ENCODE data around the gene AKT2. TPM values are rescaled to one million over a fixed set of nuclear protein-coding genes. Genes with fewer than 3 reads are reported as not detected.

AKT2 gene
- total and polyA plus RNA-seq, 10 of the 15 experiments (the other 5 are each of a cell fraction or from before 2014, with no cell fraction given): 1.0 to 185 (median 71.5) TPM

- TF ChIP-seq CREM (IDR thresholded peaks at IDR 0.05; ENCODE audit: low read depth): no peak
- peak; percentile 37; the same call in 1 of the 2 replicates for TF ChIP-seq POLR2A (IDR thresholded peaks at IDR 0.05; ENCODE audit: low read depth, low read length)
- H4K20me1 ChIP-seq (ENCODE audit: control insufficient read depth, insufficient read depth): no peaks in the 10 kb centered on the region
- H3K36me3 ChIP-seq (ENCODE audit: control insufficient read depth in 2 of 2, insufficient read depth in 2 of 2, low read length in 1 of 2): peaks cover 7 to 15% of the 10 kb centered on the region in 2 experiments; a peak in 3 of 4 replicates
- H2AFZ ChIP-seq (ENCODE audit: control insufficient read depth, low read depth, low read length): no peak overlapping the region
- ATAC-seq (no peak), DNase-seq (ENCODE audit: low read depth, low spot score) (no peak), FAIRE-seq (no peak)
- H3K4me1 ChIP-seq (ENCODE audit: control insufficient read depth, insufficient read depth, low read length): no peaks in the 10 kb centered on the region
- BruUV-seq (replicated peaks): no TSS peak
- in situ Hi-C loops (cut with MboI): no loop called here
- no peak overlapping the region for H3K4me3 ChIP-seq
- ChIA-PET RAD21 (ENCODE audit: unreplicated experiment) (no interaction called here), SMC1A (ENCODE audit: uncharacterized antibody, unreplicated experiment) (interaction anchor here (0.8 kb wide), 1 partner anchor 12 kb away, joined by 3 read pairs; no protein-coding TSS in a partner anchor), CTCF (no interaction called here), POLR2A (interaction anchor here (0.9 kb wide), 1 partner anchor 24 kb away, joined by 4 read pairs; no protein-coding TSS in a partner anchor)
- WGBS (ENCODE audit: insufficient coverage, insufficient replicate concordance, low lambda C conversion rate, missing lambda C conversion rate): 75% methylated on average over 5 of the region's 6 CpGs
- no peaks in the 10 kb centered on the region for H3K27me3 ChIP-seq (replicated peaks in 1 of 2; ENCODE audit: control insufficient read depth in 2 of 2, insufficient read depth in 2 of 2, low read length in 1 of 2)
- intact Hi-C loops (cut with micrococcal nuclease; ENCODE audit: unreplicated experiment): no loop called here
- no peak overlapping the region for H3K4me2 ChIP-seq (ENCODE audit: control insufficient read depth, insufficient read depth)
- no peaks in the 10 kb centered on the region for H3K9me3 ChIP-seq (replicated peaks; ENCODE audit: control insufficient read depth, insufficient read depth, low read length)
- H3K27ac ChIP-seq (ENCODE audit: control insufficient read depth, insufficient read depth): no peak overlapping the region
- no peak overlapping the region for H3K9ac ChIP-seq (ENCODE audit: control insufficient read depth, insufficient read depth, low read length)
- H3K79me2 ChIP-seq (ENCODE audit: control insufficient read depth, insufficient read depth, low read length): peaks cover 2% of the 10 kb centered on the region; the same call in 1 of the 2 replicates
Observed at GRCh38 chr19:40247178-40247577, 38.0 kb downstream of the AKT2 start.

GRCh38 chr19:40246292-40247073 lies 38.7 kb downstream of the AKT2 start:
- Histone ChIP-seq H2AFZ (ENCODE audit: control insufficient read depth, low read depth, low read length) (no peak overlapping the region), H3K9ac (ENCODE audit: control insufficient read depth, insufficient read depth, low read length) (no peak overlapping the region), H3K36me3 (ENCODE audit: control insufficient read depth in 2 of 2, insufficient read depth in 2 of 2, low read length in 1 of 2) (peaks cover 11 to 16% of the 10 kb centered on the region in 2 experiments; a peak in 3 of 4 replicates), H3K27me3 (replicated peaks in 1 of 2; ENCODE audit: control insufficient read depth in 2 of 2, insufficient read depth in 2 of 2, low read length in 1 of 2) (no peaks in the 10 kb centered on the region), H4K20me1 (ENCODE audit: control insufficient read depth, insufficient read depth) (no peaks in the 10 kb centered on the region), H3K4me1 (ENCODE audit: control insufficient read depth, insufficient read depth, low read length) (no peaks in the 10 kb centered on the region), H3K9me3 (replicated peaks; ENCODE audit: control insufficient read depth, insufficient read depth, low read length) (no peaks in the 10 kb centered on the region), H3K27ac (ENCODE audit: control insufficient read depth, insufficient read depth) (no peak overlapping the region), H3K79me2 (ENCODE audit: control insufficient read depth, insufficient read depth, low read length) (peaks cover 2% of the 10 kb centered on the region; the same call in 1 of the 2 replicates), H3K4me2 (ENCODE audit: control insufficient read depth, insufficient read depth) (no peak overlapping the region), H3K4me3 (no peak overlapping the region)
- in situ Hi-C loops (cut with MboI): no loop called here
- intact Hi-C loops (cut with micrococcal nuclease; ENCODE audit: unreplicated experiment): no loop called here
- SMC1A ChIA-PET (ENCODE audit: uncharacterized antibody, unreplicated experiment): interaction anchor here (0.8 kb wide), 1 partner anchor 13 kb away, joined by 3 read pairs; no protein-coding TSS in a partner anchor
- CTCF ChIA-PET: interaction anchor here (0.8 kb wide), 1 partner anchor 141 kb away, joined by 3 read pairs; no protein-coding TSS in a partner anchor
- ATAC-seq (no peak), DNase-seq (ENCODE audit: low read depth, low spot score) (no peak), FAIRE-seq (no peak)
- RAD21 ChIA-PET (ENCODE audit: unreplicated experiment): no interaction called here
- POLR2A ChIA-PET: interaction anchor here (0.9 kb wide), 1 partner anchor 24 kb away, joined by 4 read pairs; no protein-coding TSS in a partner anchor
- no peak for TF ChIP-seq TCF7 (IDR thresholded peaks at IDR 0.05; ENCODE audit: borderline replicate concordance)
- WGBS (ENCODE audit: insufficient coverage, insufficient replicate concordance, low lambda C conversion rate, missing lambda C conversion rate): 91% methylated on average over 16 of the region's 16 CpGs
- no TSS peak for BruUV-seq (replicated peaks)

Measured in GM12878 (cell line).